ENCODE data around the gene RAB22A. TPM values are rescaled to one million over a fixed set of nuclear protein-coding genes. Genes with fewer than 3 reads are reported as not detected.

Gene RAB22A
- total and polyA plus RNA-seq, 2 of the 4 experiments (the other 2 are of a cell fraction), result 8.2 to 8.4 TPM

DNA sequence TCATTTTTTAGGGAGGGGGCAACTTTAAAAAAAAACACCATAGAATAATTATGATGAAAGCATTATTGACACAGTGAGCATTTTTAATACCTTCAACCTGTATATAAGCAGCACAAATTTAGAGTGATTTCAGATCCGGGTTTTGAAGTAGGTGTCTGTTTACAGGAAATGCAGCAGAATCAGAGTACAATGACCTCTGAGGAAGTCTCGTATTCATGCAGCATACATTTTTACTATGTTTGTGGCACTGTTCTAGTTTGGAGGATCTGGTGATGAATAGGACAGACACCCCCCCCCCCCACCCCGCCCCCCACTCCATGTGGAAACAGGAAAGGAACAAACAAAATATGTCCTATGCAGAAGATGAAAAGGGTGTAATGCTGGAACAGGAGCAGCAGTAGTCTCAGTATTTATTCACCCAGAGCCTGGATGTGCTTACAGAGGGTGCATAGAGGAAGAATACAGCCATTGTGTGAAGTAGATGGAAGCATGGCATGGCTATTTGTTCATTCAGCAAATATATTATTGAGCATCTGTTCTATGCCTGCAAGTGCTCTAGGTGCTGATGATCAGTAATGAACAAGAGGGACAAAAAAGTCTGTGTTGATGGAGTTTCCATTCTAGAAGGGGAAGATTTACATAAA, 99.2 kb downstream of the RAB22A start:
- no peak overlapping the region for H2AK5ac ChIP-seq (ENCODE audit: low read depth, low read length)
- H4K20me1 ChIP-seq (ENCODE audit: insufficient read depth, low read length), result peaks cover 75% of the 10 kb centered on the region
- POLR2A ChIA-PET (ENCODE audit: unreplicated experiment), result no interaction called here
- TF ChIP-seq, protein P1, sequence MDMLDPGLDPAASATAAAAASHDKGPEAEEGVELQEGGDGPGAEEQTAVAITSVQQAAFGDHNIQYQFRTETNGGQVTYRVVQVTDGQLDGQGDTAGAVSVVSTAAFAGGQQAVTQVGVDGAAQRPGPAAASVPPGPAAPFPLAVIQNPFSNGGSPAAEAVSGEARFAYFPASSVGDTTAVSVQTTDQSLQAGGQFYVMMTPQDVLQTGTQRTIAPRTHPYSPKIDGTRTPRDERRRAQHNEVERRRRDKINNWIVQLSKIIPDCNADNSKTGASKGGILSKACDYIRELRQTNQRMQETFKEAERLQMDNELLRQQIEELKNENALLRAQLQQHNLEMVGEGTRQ (IDR thresholded peaks at IDR 0.05; ENCODE audit: low read depth, low read length), result no peak
- TF ChIP-seq, protein P2, sequence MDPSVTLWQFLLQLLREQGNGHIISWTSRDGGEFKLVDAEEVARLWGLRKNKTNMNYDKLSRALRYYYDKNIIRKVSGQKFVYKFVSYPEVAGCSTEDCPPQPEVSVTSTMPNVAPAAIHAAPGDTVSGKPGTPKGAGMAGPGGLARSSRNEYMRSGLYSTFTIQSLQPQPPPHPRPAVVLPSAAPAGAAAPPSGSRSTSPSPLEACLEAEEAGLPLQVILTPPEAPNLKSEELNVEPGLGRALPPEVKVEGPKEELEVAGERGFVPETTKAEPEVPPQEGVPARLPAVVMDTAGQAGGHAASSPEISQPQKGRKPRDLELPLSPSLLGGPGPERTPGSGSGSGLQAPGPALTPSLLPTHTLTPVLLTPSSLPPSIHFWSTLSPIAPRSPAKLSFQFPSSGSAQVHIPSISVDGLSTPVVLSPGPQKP (IDR thresholded peaks at IDR 0.05; ENCODE audit: borderline replicate concordance, low read depth, low read length), result no peak
- no peak for TF ChIP-seq RAD21 (IDR thresholded peaks at IDR 0.05; ENCODE audit: low read length)
- TF ChIP-seq SMC3 (IDR thresholded peaks at IDR 0.05; ENCODE audit: low read depth, low read length), result no peak
- TF ChIP-seq NFE2L2 (IDR thresholded peaks at IDR 0.05; ENCODE audit: low read depth, low read length), result no peak
- no peak for TF ChIP-seq MAZ (IDR thresholded peaks at IDR 0.05; ENCODE audit: borderline replicate concordance, low read depth, low read length)
- no peak for TF ChIP-seq MXI1 (IDR thresholded peaks at IDR 0.05; ENCODE audit: borderline replicate concordance, low read depth, low read length)
- TF ChIP-seq, protein P3, sequence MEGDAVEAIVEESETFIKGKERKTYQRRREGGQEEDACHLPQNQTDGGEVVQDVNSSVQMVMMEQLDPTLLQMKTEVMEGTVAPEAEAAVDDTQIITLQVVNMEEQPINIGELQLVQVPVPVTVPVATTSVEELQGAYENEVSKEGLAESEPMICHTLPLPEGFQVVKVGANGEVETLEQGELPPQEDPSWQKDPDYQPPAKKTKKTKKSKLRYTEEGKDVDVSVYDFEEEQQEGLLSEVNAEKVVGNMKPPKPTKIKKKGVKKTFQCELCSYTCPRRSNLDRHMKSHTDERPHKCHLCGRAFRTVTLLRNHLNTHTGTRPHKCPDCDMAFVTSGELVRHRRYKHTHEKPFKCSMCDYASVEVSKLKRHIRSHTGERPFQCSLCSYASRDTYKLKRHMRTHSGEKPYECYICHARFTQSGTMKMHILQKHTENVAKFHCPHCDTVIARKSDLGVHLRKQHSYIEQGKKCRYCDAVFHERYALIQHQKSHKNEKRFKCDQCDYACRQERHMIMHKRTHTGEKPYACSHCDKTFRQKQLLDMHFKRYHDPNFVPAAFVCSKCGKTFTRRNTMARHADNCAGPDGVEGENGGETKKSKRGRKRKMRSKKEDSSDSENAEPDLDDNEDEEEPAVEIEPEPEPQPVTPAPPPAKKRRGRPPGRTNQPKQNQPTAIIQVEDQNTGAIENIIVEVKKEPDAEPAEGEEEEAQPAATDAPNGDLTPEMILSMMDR (conservative IDR thresholded peaks at IDR 0.05; ENCODE audit: low read depth, low read length), result no peak
- CTCF ChIA-PET, result interaction anchor here (0.6 to 0.9 kb wide), 2 partner anchors 27 to 174 kb away, joined by 4 to 10 read pairs; no protein-coding TSS in a partner anchor
- H3K27ac ChIP-seq (ENCODE audit: insufficient read depth, low read length), result no peak overlapping the region
- H3K56ac ChIP-seq (ENCODE audit: extremely low read depth, insufficient read depth, low read length), result no peak overlapping the region
- H2AFZ ChIP-seq (replicated peaks; ENCODE audit: low read length, poor library complexity), result no peak overlapping the region
- no peak overlapping the region for H3K4ac ChIP-seq (ENCODE audit: low read depth, low read length)
- H3K9me3 ChIP-seq (ENCODE audit: control insufficient read depth, insufficient read depth, low read length), result no peaks in the 10 kb centered on the region
- H3K27me3 ChIP-seq (ENCODE audit: control insufficient read depth, insufficient read depth, low read length), result no peaks in the 10 kb centered on the region
- H3K36me3 ChIP-seq (ENCODE audit: control insufficient read depth, insufficient read depth, low read length), result no peaks in the 10 kb centered on the region; the same call in 1 of the 2 replicates
- peaks cover 7 to 60% of the 10 kb centered on the region in 2 experiments for H3K79me1 ChIP-seq (ENCODE audit: low read depth in 1 of 2, low read length in 2 of 2)
- no peak overlapping the region for H2BK20ac ChIP-seq (ENCODE audit: low read depth, low read length)
- H3K9ac ChIP-seq (ENCODE audit: low read depth, low read length), result no peak overlapping the region
- DNase-seq (no peak), ATAC-seq (ENCODE audit: low read depth) (no peak)
- H4K91ac ChIP-seq (ENCODE audit: insufficient read depth, low read depth, low read length), result no peak overlapping the region
- no peak overlapping the region for H3K4me3 ChIP-seq (ENCODE audit: insufficient read depth, low read depth, low read length)
- in situ Hi-C loops (cut with MboI; ENCODE audit: low sequenced_read_pairs), result no loop called here
- intact Hi-C loops (cut with micrococcal nuclease), result loop anchor here (5.0 kb wide), 1 partner anchor 34 kb away; no protein-coding TSS in a partner anchor
- H2BK120ac ChIP-seq (ENCODE audit: low read depth, low read length), result no peak overlapping the region
- H3K4me1 ChIP-seq (ENCODE audit: control insufficient read depth, insufficient read depth, low read length), result peaks cover 5% of the 10 kb centered on the region; the same call in 1 of the 2 replicates
- no CpG with 5 or more reads among the region's 3 CpGs for WGBS, 2 experiments (ENCODE audit: extremely low coverage in 2 of 2, insufficient read length in 1 of 2)
- H3K4me2 ChIP-seq (ENCODE audit: low read depth, low read length), result no peak overlapping the region
- no peak overlapping the region for H3K23ac ChIP-seq (ENCODE audit: low read depth, low read length)
- no peak overlapping the region for H3K18ac ChIP-seq (ENCODE audit: low read depth, low read length)
- no peak overlapping the region for H2AK9ac ChIP-seq (replicated peaks; ENCODE audit: low read depth, low read length, poor library complexity)
- H4K5ac ChIP-seq (ENCODE audit: low read depth, low read length), result no peak overlapping the region
- BruUV-seq (replicated peaks), result no TSS peak
- H3K9me1 ChIP-seq (ENCODE audit: insufficient read depth, low read length), result peaks cover 11% of the 10 kb centered on the region; the same call in 1 of the 2 replicates
- H4K8ac ChIP-seq (ENCODE audit: low read depth in 2 of 2, low read length in 2 of 2), result no peak overlapping the region
- H2BK5ac ChIP-seq (ENCODE audit: low read depth, low read length, poor library complexity, severe bottlenecking), result no peak overlapping the region
- dilution Hi-C loops (cut with HindIII; ENCODE audit: low sequenced_read_pairs, unreplicated experiment), result no loop called here
- no peak overlapping the region for H3K14ac ChIP-seq (replicated peaks; ENCODE audit: low read depth, low read length)
- H2BK15ac ChIP-seq (ENCODE audit: low read depth, low read length), result no peak overlapping the region

Data from IMR-90 (cell line).